ENCODE data around the gene CAMTA1. TPM values are rescaled to one million over a fixed set of nuclear protein-coding genes. Genes with fewer than 3 reads are reported as not detected.

The CAMTA1 gene
- total RNA-seq, 1 donor from 2014 or later = 109 TPM

- H3K27ac Mint-ChIP-seq (ENCODE audit: unreplicated experiment) = no peak overlapping the region
- H3K9me3 Mint-ChIP-seq = no peaks in the 10 kb centered on the region
- peaks cover 9% of the 10 kb centered on the region for H3K27me3 Mint-ChIP-seq (ENCODE audit: low read depth)
- TF ChIP-seq CTCF (conservative IDR thresholded peaks at IDR 0.05) = no peak
- no peak for DNase-seq (ENCODE audit: low read depth, low spot score)
- H3K4me1 Mint-ChIP-seq = peaks cover 5% of the 10 kb centered on the region
- H3K4me3 Mint-ChIP-seq = no peak overlapping the region
- H3K36me3 Mint-ChIP-seq (ENCODE audit: low read depth) = no peaks in the 10 kb centered on the region
These were observed 831.7 kb downstream of the CAMTA1 start for GRCh38 chr1:7616953-7617352.

- Mint-ChIP-seq H3K27me3 (ENCODE audit: low read depth) (peaks cover 10% of the 10 kb centered on the region), H3K4me3 (no peak overlapping the region), H3K4me1 (peaks cover 5% of the 10 kb centered on the region), H3K27ac (ENCODE audit: unreplicated experiment) (no peak overlapping the region), H3K9me3 (no peaks in the 10 kb centered on the region), H3K36me3 (ENCODE audit: low read depth) (no peaks in the 10 kb centered on the region)
- DNase-seq (ENCODE audit: low read depth, low spot score) = no peak
- TF ChIP-seq CTCF (conservative IDR thresholded peaks at IDR 0.05) = no peak
These were observed 832.6 kb downstream of the CAMTA1 start for GRCh38 chr1:7617826-7618225.

GRCh38 chr1:7620196-7620595 lies 834.9 kb downstream of the CAMTA1 start:
- TF ChIP-seq CTCF (conservative IDR thresholded peaks at IDR 0.05) = no peak
- H3K27me3 Mint-ChIP-seq (ENCODE audit: low read depth) = peaks cover 18% of the 10 kb centered on the region
- no peak overlapping the region for H3K27ac Mint-ChIP-seq (ENCODE audit: unreplicated experiment)
- H3K4me1 Mint-ChIP-seq = peaks cover 5% of the 10 kb centered on the region
- no peaks in the 10 kb centered on the region for H3K36me3 Mint-ChIP-seq (ENCODE audit: low read depth)
- no peak overlapping the region for H3K4me3 Mint-ChIP-seq
- no peak for DNase-seq (ENCODE audit: low read depth, low spot score)
- no peaks in the 10 kb centered on the region for H3K9me3 Mint-ChIP-seq

- no peak for DNase-seq (ENCODE audit: low read depth, low spot score)
- H3K4me3 Mint-ChIP-seq = no peak overlapping the region
These were observed 836.3 kb downstream of the CAMTA1 start for GRCh38 chr1:7621334-7622219.

GRCh38 chr1:7623842-7624241 lies 838.6 kb downstream of the CAMTA1 start:
- no peaks in the 10 kb centered on the region for H3K36me3 Mint-ChIP-seq (ENCODE audit: low read depth)
- H3K27ac Mint-ChIP-seq (ENCODE audit: unreplicated experiment) = no peak overlapping the region
- peaks cover 36% of the 10 kb centered on the region for H3K27me3 Mint-ChIP-seq (ENCODE audit: low read depth)
- peaks cover 5% of the 10 kb centered on the region for H3K4me1 Mint-ChIP-seq
- no peak for DNase-seq (ENCODE audit: low read depth, low spot score)
- no peaks in the 10 kb centered on the region for H3K9me3 Mint-ChIP-seq
- no peak overlapping the region for H3K4me3 Mint-ChIP-seq
- TF ChIP-seq CTCF (conservative IDR thresholded peaks at IDR 0.05) = no peak

More at GRCh38 chr1:7621334-7622219, 836.3 kb downstream of the CAMTA1 start:
- Mint-ChIP-seq H3K27ac (ENCODE audit: unreplicated experiment) (no peak overlapping the region), H3K27me3 (ENCODE audit: low read depth) (peaks cover 25% of the 10 kb centered on the region), H3K4me1 (peaks cover 5% of the 10 kb centered on the region), H3K36me3 (ENCODE audit: low read depth) (no peaks in the 10 kb centered on the region), H3K9me3 (no peaks in the 10 kb centered on the region)
- no peak for TF ChIP-seq CTCF (conservative IDR thresholded peaks at IDR 0.05)

All from neural crest cell (in vitro differentiated cells).